Karpas-422 (cell line): Measurements from ENCODE around the gene PLVAP. TPM values are rescaled to one million over a fixed set of nuclear protein-coding genes. Genes with fewer than 3 reads are reported as not detected.

Experiments used
- DNase-seq: peaks from one replicate; pipeline ENCODE4 v3.0.0-alpha.2; 2015
- H2AFZ ChIP-seq: fragments of 200-600 bp; sonication (generic); 2 replicates; pipeline ENCODE4 v1.6.1; 2014; ENCODE audit warnings: antibody characterized with exemption, low read length, mixed read lengths
- H3K27ac ChIP-seq: fragments of 200-600 bp; sonication (generic); 2 replicates; pipeline ENCODE4 v1.5.1; 2014; ENCODE audit warnings: mild to moderate bottlenecking, low read length, moderate library complexity
- H3K27me3 ChIP-seq: fragments of 200-600 bp; sonication (generic); 2 replicates; pipeline ENCODE4 v1.6.1; 2014; ENCODE audit warnings: low read length, mixed read lengths
- H3K36me3 ChIP-seq: fragments of 200-600 bp; sonication (generic); 2 replicates; pipeline ENCODE4 v1.6.1; 2014; ENCODE audit warnings: low read length, mixed read lengths; ENCODE audit not compliant: insufficient read depth
- H3K4me1 ChIP-seq: fragments of 200-600 bp; sonication (generic); 2 replicates; pipeline ENCODE4 v1.6.1; 2014; ENCODE audit warnings: mild to moderate bottlenecking, low read length, mixed read lengths
- H3K4me2 ChIP-seq: fragments of 200-600 bp; sonication (generic); 2 replicates; pipeline ENCODE4 v1.6.1; 2014; ENCODE audit warnings: low read length, low read depth, mild to moderate bottlenecking; ENCODE audit not compliant: poor library complexity, severe bottlenecking
- H3K4me3 ChIP-seq: fragments of 200-600 bp; sonication (generic); 2 replicates; pipeline ENCODE4 v1.5.1; 2014; ENCODE audit warnings: mild to moderate bottlenecking, antibody characterized with exemption, low read length, mixed read lengths
- H3K79me2 ChIP-seq: fragments of 200-600 bp; sonication (generic); 2 replicates; pipeline ENCODE4 v1.6.1; 2014; ENCODE audit warnings: mild to moderate bottlenecking, low read length, mixed read lengths
- H3K9ac ChIP-seq: fragments of 200-600 bp; sonication (generic); 2 replicates; pipeline ENCODE4 v1.6.0; 2014; ENCODE audit warnings: low read length
- H3K9me2 ChIP-seq: fragments of 200-600 bp; sonication (generic), shearing (Covaris generic); replicated peaks from 2 replicates; pipeline ENCODE4 v1.6.0; 2014; ENCODE audit warnings: mild to moderate bottlenecking, low read length, moderate library complexity; ENCODE audit not compliant: insufficient read depth
- H3K9me3 ChIP-seq: fragments of 300-700, 200-600 bp; sonication (generic); 2 replicates; pipeline ENCODE4 v1.6.1; 2014; ENCODE audit warnings: low read length, mixed read lengths
- H4K20me1 ChIP-seq: fragments of 200-600 bp; sonication (generic); 2 replicates; pipeline ENCODE4 v1.6.1; 2014; ENCODE audit warnings: mild to moderate bottlenecking, antibody characterized with exemption, low read length, low read depth; ENCODE audit not compliant: insufficient read depth
- total RNA-seq: library from RNA; depleted of rRNA; stranded (reverse); fragments of >200 nt; shearing (Covaris generic); gene quantifications from 2 replicates; pipeline ENCODE4 v1.2.3, GENCODE V29; 2014; ENCODE audit warnings: low replicate concordance

The PLVAP gene
- total RNA-seq, 1 experiment from 2014 or later: 0.41 TPM

DNA sequence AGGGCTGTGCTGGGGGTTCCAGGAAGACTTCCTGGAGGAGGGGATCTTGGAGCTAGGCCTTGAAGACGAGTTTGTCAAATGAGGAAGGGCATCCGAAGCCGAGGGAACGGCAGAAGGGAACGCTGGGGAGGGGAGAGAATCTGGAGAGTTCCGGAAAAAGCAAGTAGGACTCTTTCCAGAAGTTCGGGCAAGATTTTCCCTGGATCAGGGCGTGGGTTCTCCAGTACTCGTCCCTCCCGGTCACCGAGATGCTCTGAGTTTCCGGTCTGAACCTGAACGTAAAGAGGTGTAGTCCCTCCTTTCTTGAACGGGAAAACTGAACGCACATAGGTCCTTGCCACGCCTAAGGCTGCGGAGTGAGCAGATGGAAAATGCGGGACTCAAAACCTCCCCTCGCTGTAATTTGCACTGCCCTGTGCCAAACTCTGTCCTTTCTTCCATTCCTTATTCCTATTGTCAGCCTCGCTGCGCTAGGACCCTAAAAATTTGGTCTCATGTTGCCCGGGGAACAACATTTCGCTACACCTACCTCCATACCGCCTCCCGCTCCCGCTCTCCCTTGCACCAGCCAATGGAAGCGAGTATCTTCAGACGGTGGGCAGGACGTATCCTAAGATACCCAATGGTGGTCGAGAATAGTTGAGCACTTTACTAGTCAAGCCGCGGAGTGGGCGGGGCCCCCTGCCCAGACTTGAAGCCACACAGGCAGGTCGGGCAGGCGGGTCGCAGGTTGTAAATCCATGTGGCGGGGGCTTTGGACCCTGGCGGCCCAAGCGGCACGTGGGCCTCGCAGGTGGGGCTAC lies 40.1 kb downstream of the PLVAP start, which contains the start of gene GTPBP3:
GTPBP3 (plus strand) TSS at position 682 of the 803 bp plus-strand sequence; CDS start at position 741, 59 bp downstream.
- H4K20me1 ChIP-seq: no peaks in the 10 kb centered on the region
- peak within 1 kb of the TSS; percentile 77 for H3K27ac ChIP-seq
- peak within 1 kb of the TSS; percentile 99 for H3K4me2 ChIP-seq
- no peaks in the 10 kb centered on the region for H3K27me3 ChIP-seq
- peak within 1 kb of the TSS; percentile 91 for H3K4me3 ChIP-seq
- H3K36me3 ChIP-seq: peaks cover 5% of the 10 kb centered on the region; the same call in 1 of the 2 replicates
- peaks cover 30% of the 10 kb centered on the region for H3K4me1 ChIP-seq
- H2AFZ ChIP-seq: peak within 1 kb of the TSS; percentile 98
- peak within 1 kb of the TSS; percentile 92 for H3K9ac ChIP-seq
- H3K9me2 ChIP-seq: no peaks in the 10 kb centered on the region
- H3K79me2 ChIP-seq: peaks cover 9% of the 10 kb centered on the region
- H3K9me3 ChIP-seq: no peaks in the 10 kb centered on the region
- peak; percentile 99 for DNase-seq

DNA sequence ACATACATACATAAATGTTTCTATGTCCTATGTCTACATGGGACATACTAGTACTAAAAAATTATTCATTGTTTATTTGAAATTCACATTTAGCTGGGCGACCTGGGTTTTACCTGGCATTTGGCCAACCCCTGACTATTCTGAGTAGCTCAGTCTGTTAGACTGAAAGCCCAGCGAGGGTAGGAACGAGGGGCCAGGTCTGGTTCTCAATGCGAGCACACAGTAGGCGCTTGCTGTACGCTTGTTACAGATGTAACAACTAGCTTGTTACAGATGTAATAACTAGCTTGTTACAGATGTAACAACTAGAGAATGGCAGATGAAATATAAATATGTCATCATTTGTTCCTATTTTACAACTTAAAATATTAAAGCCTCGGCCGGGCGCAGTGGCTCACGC lies 41.6 kb downstream of the PLVAP start:
- peaks cover 30% of the 10 kb centered on the region for H3K4me1 ChIP-seq
- no peak for DNase-seq

DNA sequence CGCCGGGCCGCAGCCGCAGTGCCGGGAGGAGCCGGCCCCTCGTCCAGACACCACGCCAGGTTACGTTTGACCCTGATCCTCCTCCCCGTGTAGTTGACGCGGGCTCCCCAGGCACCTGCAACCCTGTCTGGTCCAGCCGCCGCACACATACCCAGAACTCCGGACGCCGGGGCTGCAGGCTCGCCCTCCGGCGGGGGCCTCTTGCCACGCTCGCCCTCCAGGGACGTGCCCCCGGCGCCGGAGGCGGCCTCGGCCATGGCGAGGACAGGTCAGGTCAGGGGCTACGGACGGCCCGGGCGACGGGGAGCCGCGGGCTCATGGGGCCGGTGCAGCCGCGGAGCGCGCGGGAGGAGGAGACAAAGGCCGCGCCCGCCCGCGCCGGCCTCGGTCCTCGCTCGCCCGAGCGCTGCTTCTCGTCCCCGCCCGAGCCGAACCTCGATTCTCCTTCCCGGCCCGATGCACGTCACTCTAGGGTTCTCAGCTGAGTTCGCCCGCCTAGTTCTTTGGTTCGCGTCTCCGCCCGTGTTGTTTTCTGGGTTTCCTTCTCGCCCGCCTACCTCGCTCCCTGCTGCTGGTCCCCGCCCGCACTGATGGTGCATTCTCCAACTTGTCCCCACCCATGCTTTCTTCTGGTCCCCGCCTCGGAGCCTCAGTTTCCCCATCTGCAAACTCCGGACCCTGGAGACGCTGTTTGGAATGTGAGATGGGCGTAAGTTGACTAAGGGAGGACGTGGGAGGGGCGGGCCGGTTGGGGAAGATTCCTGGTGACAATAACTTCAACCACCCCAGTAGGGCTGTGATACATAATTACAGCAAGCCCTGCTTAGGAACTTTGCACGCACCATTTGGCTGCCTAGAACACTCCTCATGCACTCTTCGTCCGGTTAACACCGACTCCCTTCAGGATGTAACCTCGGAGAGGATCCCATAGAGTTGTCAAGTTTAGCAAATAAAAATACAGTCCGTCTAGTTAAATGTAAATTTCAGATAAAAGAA lies 42.4 kb downstream of the PLVAP start, which contains the start of gene ANO8:
ANO8 (minus strand) TSS at position 442 of the 996 bp plus-strand sequence; CDS start at position 257, 185 bp downstream.
- Histone ChIP-seq H3K9me2 (no peaks in the 10 kb centered on the region), H3K9me3 (no peaks in the 10 kb centered on the region), H3K27ac (no peak within 1 kb of the TSS), H3K4me3 (peak within 1 kb of the TSS; percentile 73), H3K9ac (peak within 1 kb of the TSS; percentile 72), H3K36me3 (no peaks in the 10 kb centered on the region), H2AFZ (peak within 1 kb of the TSS; percentile 93), H3K27me3 (no peaks in the 10 kb centered on the region), H4K20me1 (no peaks in the 10 kb centered on the region), H3K4me2 (peak within 1 kb of the TSS; percentile 94), H3K79me2 (peaks cover 9% of the 10 kb centered on the region), H3K4me1 (peaks cover 30% of the 10 kb centered on the region)
- DNase-seq: peak; percentile 99

More for the DNA sequence above, 41.6 kb downstream of the PLVAP start:
- no peak overlapping the region for H2AFZ ChIP-seq
- no peaks in the 10 kb centered on the region for H4K20me1 ChIP-seq
- H3K9me3 ChIP-seq: no peaks in the 10 kb centered on the region
- peak overlapping the region; percentile 94 for H3K4me2 ChIP-seq
- no peak overlapping the region for H3K9ac ChIP-seq
- peaks cover 9% of the 10 kb centered on the region for H3K79me2 ChIP-seq
- H3K9me2 ChIP-seq: no peaks in the 10 kb centered on the region
- H3K4me3 ChIP-seq: peak overlapping the region; percentile 73; the same call in 1 of the 2 replicates
- no peak overlapping the region for H3K27ac ChIP-seq
- no peaks in the 10 kb centered on the region for H3K27me3 ChIP-seq
- H3K36me3 ChIP-seq: no peaks in the 10 kb centered on the region

DNA sequence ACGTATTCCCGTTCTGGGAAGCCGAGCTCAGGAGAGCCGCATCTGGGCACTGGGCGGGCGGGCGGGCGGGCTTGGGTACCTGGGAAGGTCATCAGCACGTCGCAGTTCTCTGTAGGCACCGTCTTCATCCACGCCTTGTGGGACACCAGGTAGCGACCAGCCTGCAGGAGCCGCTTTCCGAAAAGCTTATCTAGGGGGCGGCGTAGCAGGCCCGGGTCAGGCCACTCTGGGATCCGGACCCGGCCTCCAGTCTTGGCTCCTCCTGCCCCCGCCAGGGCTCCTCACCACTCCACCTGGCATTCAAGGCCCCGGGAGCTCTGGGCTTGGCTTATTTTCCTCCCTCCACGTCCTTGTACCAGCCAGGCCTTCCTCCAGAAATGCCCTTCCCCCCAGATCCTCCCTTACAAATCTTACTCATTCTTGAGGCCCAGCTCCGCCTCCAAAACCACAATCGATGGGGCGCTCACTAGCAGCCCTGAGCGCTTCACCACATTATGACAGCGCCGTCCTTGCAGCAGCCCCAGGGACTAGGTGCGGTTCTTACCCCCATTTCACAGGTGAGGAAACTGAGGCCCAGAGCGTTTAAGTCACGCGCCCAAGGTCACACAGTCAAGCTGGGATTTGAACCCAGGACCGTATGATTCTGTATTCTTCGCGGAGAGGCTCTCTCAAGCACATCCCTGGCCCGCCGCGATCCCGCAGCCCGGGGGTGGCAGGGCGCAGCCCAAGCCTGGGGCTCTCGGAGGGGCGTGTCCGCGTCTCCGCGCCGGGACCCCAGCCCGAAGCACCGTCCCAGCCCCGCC lies 43.3 kb downstream of the PLVAP start:
- Histone ChIP-seq H3K4me3 (peak overlapping the region; percentile 73), H3K4me2 (peak overlapping the region; percentile 94), H3K27me3 (no peaks in the 10 kb centered on the region), H2AFZ (peak overlapping the region; percentile 84; the same call in 1 of the 2 replicates), H3K79me2 (peaks cover 9% of the 10 kb centered on the region), H3K27ac (no peak overlapping the region), H3K9ac (peak overlapping the region; percentile 72), H3K36me3 (no peaks in the 10 kb centered on the region), H3K4me1 (peaks cover 28% of the 10 kb centered on the region), H3K9me3 (no peaks in the 10 kb centered on the region), H3K9me2 (no peaks in the 10 kb centered on the region), H4K20me1 (no peaks in the 10 kb centered on the region)
- peak; percentile 61 for DNase-seq

DNA sequence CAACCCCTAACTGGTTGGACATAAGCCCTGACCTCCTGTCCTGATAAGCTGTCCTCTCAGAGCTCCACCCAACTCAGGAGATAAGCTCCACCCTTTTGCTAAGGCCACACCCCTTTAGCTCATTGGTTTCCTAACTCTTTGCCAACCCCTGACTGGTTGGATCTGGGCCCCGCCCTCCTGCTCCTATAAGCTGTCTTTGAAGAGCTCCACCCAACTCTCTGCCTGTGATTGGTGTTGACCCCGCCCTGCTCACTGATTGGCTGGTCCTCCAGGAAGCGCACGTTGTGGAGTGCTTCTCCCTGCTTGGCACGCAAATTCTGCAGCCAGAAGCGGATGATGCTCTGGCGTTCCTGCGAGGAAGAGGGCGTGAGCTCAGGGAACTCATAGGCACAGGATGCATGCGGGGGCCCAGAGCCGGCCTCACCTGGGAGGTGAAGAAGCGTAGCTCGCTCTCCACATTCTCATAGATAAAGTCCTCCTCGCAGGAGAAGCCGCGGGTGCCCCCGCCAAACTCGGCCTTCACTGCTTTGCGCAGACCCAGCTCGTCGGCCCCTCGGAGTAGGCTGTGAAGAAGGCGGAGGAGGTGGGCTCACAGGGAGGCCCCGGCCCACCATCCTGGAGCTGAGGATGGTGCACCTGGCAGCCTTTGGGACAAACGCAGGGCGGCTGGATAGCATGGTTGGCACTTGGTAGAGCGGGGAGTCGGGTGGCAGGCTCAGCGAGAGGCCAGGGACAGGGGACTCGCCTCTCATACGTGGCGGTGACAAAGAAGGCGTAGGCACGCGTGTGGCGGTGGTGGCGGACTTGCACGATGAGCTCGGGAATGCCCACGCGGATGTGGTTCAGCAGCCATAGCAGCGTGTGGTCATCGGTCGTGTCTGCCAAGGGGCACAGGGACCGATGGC lies 44.2 kb downstream of the PLVAP start:
- peaks cover under 1% of the 10 kb centered on the region for H3K79me2 ChIP-seq
- no peaks in the 10 kb centered on the region for H3K36me3 ChIP-seq
- no peak overlapping the region for H3K4me2 ChIP-seq
- no peaks in the 10 kb centered on the region for H3K27me3 ChIP-seq
- H3K27ac ChIP-seq: no peak overlapping the region
- H3K9me3 ChIP-seq: no peaks in the 10 kb centered on the region
- H3K9ac ChIP-seq: no peak overlapping the region
- peak; percentile 95 for DNase-seq
- no peak overlapping the region for H2AFZ ChIP-seq
- peaks cover 20% of the 10 kb centered on the region for H3K4me1 ChIP-seq
- H3K4me3 ChIP-seq: no peak overlapping the region; the same call in 1 of the 2 replicates
- no peaks in the 10 kb centered on the region for H3K9me2 ChIP-seq
- no peaks in the 10 kb centered on the region for H4K20me1 ChIP-seq

DNA sequence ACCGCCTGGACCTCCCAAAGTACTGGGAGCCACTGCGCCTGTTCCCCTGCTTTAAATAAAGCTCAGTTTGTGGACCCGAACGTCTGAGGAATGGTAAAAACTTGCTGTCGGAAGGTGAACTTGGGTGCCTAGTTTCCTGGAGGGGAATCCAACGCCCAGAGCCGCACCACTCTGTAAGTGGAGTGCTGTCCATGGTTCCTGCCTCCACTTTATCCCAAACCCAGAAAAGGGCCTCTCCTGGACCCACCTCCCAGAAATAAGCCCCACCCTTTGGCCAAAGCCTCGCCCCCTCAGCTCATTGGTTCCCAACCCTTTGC lies 44.8 kb downstream of the PLVAP start:
- Histone ChIP-seq H3K4me1 (peaks cover 20% of the 10 kb centered on the region), H3K9ac (no peak overlapping the region), H3K79me2 (no peaks in the 10 kb centered on the region), H3K4me2 (no peak overlapping the region), H2AFZ (no peak overlapping the region), H3K9me3 (no peaks in the 10 kb centered on the region), H3K4me3 (no peak overlapping the region), H3K27ac (no peak overlapping the region), H3K9me2 (no peaks in the 10 kb centered on the region), H4K20me1 (no peaks in the 10 kb centered on the region), H3K27me3 (no peaks in the 10 kb centered on the region), H3K36me3 (no peaks in the 10 kb centered on the region)
- DNase-seq: no peak

DNA sequence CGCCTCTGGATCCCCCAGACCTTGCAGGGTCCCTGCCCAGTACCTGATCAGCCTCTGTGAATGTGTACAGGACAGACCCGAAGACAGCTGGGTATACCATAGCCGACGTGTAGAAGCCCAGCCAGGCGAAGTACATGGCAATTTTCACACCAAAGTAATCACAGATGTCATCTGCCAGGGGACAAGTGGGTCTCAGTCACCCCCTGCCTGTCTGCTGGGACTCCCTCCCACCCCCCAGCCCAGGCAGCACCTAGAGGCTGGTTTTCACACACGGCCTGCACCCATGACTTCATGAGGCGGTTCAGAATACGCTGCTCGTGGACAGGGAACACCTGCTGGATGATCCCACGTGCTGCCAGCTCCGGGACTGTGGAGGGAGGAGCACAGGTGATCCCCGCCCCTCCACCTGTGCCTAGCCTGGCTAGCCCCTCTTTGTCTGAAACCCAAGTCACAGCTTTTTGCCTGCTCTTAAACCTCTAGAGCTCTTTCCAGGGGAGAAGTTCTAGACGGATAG lies 46.0 kb downstream of the PLVAP start:
- Histone ChIP-seq H3K4me1 (peaks cover 17% of the 10 kb centered on the region), H3K79me2 (no peaks in the 10 kb centered on the region), H4K20me1 (no peaks in the 10 kb centered on the region), H3K9ac (no peak overlapping the region), H3K4me2 (no peak overlapping the region), H3K27me3 (no peaks in the 10 kb centered on the region), H3K9me2 (no peaks in the 10 kb centered on the region), H3K36me3 (no peaks in the 10 kb centered on the region), H3K4me3 (no peak overlapping the region), H2AFZ (no peak overlapping the region), H3K27ac (no peak overlapping the region), H3K9me3 (no peaks in the 10 kb centered on the region)
- no peak for DNase-seq
